Activated CD4-positive, alpha-beta T cell treated with anti-CD3 and anti-CD28 coated beads, Interleukin-2, Interleukin-4, amounts not matched to agents 100 ng/mL and 50 ng/mL, durations not matched to agents 16 hours and 8 hours (primary cell): ENCODE results near the gene MED27.

Source experiments
- DNase-seq: peaks from one replicate; pipeline ENCODE4 v3.0.0-alpha.2; 2020; ENCODE audit warnings: low spot score

MED27 gene

DNA sequence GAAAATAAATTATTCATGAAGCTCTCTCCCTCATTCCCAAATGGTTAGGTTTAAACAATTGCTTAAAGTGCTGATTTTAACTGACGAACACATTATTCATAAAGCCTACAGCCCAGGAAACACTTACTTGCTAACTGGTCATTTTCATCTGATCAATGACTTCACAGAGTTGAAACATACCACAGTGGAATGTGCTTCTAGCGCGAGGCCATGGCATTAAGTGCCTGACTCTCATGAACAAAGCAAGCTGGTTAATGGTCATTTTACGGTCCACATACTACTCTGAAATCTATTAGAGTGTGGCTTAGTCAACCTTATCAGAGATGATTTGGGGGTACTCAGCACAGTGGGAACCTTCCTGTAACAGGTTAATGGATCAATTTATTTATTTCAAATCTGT is 114.6 kb downstream of the MED27 start:
- no peak for DNase-seq

GRCh38 chr9:131963072-131964030 is 116.3 kb downstream of the MED27 start:
- DNase-seq = no peak

GRCh38 chr9:131961496-131961880 is 118.2 kb downstream of the MED27 start:
- DNase-seq = no peak

- no peak for DNase-seq
Measured at GRCh38 chr9:131960851-131961495, 118.7 kb downstream of the MED27 start.

GRCh38 chr9:131960311-131960710 is 119.4 kb downstream of the MED27 start:
- no peak for DNase-seq

DNA sequence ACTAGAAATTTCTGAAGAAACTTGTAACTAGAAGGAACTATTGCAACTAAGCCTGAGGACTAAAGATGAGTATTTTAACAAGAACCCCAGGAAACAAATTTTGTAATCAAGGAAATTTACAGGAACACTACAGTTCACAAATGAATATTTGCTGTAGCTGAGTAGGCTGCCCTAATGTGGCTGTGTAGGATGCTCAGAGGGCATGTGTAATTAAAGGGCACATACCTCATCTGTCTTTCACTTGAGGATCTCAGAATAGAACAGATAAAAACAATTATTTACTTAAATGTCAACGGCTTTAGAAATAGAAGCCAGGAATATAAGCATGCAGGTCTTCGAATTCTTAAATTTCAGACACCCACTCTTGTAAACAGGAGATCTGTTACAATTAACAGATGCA is 119.8 kb downstream of the MED27 start:
- DNase-seq = no peak

DNA sequence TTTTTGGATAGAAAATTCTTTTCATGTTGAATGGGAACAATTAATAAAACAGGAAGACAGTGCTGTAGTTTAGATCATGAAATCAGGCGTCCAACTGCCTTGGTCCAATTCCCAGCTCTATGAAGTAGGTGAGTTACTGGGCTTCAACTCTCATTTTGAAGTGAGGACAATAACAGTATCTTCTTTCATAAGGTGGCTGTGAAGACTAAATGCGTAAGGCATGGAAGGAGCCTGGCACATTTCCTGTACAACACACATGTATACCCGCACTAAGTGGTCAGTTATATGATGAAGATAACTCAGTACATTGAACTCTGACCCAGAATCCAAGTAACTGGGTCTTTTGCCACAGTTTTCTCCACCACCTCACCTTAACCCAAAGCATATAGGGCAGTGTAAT is 120.6 kb downstream of the MED27 start:
- no peak for DNase-seq

GRCh38 chr9:131954299-131954698 is 125.4 kb downstream of the MED27 start:
- no peak for DNase-seq

GRCh38 chr9:131951905-131952304 is 127.8 kb downstream of the MED27 start:
- no peak for DNase-seq

- no peak for DNase-seq
Measured at GRCh38 chr9:131951155-131951554, 128.5 kb downstream of the MED27 start.

DNA sequence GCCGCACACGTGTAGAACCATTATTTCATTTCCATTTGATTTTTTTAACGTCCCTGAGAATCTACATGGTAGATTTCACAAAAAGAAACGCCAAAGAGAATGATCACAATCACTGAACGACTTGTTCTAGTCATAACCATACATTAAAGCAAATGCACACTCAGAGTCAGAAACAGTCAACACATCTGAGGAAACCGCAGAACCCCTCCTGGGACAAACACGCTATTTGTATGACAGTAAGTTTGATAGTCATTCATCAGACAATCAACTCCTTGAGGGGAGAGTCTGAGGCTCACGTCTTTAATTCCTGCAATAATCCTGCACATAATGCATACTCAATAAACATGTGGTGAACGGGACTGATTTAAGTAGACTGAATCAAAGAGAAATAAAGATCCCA is 129.2 kb downstream of the MED27 start:
- peak; percentile 9 for DNase-seq

- no peak for DNase-seq
Measured at GRCh38 chr9:131946180-131946579, 133.5 kb downstream of the MED27 start.

DNA sequence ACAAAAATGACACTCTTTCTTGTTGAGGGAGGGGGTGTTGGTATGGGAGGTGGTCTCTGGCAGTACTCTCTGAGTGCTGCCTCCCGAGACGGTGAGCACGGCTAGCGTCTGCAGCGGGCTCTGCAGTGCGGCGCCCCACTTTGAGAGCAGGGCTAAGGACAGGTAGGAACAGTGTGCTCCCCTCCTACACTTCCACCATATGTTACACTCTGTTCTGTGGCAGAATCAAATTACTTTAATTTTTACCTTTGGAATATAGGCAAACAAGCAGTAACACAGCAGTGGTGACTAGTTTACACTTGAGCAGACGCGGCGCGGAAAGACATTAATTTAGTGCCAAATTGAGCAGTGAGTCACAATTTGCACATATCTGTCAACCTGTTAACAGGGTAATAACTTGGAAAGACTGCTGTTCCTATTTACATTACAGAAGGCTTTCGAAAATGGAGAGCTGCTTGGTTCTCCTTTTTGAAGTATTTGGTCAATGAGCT is 136.3 kb downstream of the MED27 start:
- DNase-seq = no peak

DNA sequence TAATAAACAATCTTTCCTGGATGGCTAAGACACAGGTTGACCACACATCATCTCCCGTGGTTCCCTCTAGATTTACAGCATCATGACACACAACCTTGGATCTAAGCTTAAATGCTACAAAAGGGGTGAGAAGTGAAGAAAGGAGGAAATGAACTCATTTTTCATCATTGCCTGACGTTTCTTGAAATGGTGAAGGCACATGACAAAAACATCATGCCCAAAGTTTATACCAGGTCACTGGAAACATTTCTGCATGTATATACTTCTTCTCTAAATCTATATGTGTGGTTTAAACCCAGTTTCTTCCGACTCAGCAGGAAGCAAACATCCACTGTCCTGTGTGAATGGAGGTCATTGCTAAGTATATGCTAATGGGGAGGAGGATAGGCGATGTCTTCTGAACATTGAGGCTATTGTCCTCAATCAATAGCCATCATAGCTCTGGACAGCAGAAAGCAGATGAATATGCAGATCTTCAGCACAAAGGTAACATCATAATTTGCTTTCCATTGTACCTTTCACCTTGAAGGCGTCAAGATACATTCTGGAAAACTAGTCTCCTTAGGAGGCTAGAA is 137.4 kb downstream of the MED27 start:
- DNase-seq = no peak

GRCh38 chr9:131937451-131937850 is 142.2 kb downstream of the MED27 start:
- DNase-seq = no peak

- no peak for DNase-seq
Measured at GRCh38 chr9:131936929-131937328, 142.7 kb downstream of the MED27 start.

GRCh38 chr9:131934673-131935072 is 145.0 kb downstream of the MED27 start:
- no peak for DNase-seq

- no peak for DNase-seq
Measured at GRCh38 chr9:131927091-131927490, 152.6 kb downstream of the MED27 start.

DNA sequence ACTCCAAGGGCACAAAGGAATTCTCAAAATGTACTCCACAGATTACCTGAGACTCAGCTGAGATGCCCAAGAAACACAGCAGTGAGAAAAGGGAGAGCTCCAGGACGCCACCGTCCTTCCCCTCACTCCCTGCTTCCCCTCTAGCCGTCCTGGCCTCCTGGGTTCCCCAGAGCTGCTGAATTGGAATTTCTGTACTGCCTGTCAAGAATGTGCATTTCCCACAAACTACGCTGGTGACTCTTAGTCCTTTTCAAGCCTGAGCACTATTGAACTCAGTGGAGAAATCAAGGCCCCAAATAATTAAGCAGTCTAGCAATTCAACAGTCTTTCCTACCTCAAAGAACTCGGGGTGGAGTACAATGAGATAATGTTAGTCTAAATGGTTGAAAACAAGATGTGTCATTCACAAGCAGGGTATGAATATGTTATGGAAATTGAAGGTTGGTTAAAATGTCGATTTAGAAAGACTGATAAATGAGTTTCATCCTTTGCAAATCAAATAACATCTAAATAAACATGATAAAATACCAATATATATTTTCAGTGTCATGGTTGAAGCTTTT is 153.2 kb downstream of the MED27 start:
- no peak for DNase-seq

GRCh38 chr9:131925677-131926177 is 153.9 kb downstream of the MED27 start:
- no peak for DNase-seq

DNA sequence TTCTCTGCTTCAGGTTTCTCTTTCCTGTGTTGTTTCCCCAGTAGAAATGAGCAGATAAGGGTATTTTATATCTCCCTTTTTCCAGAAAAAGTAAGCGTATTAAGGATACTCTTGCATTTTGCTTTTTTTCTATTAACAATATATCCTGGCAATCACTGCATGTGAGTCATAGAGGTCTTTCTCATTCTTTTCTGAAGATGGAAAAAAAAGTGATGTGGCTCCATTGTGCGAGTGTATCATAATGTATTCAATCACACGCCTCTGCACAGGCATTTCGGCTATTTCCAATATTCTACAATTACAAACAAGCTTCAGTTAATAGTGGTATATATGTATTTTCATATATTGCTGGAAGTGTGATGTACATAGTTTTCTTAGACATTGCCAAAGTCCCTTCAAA is 155.9 kb downstream of the MED27 start:
- no peak for DNase-seq

GRCh38 chr9:131923132-131923671 is 156.5 kb downstream of the MED27 start:
- peak; percentile 11 for DNase-seq
